ENCODE data around the gene RANBP3L. TPM values are rescaled to one million over a fixed set of nuclear protein-coding genes. Genes with fewer than 3 reads are reported as not detected.

Gene RANBP3L
- total RNA-seq, 2 donors from 2014 or later: 10.7 to 25.5 TPM

DNA sequence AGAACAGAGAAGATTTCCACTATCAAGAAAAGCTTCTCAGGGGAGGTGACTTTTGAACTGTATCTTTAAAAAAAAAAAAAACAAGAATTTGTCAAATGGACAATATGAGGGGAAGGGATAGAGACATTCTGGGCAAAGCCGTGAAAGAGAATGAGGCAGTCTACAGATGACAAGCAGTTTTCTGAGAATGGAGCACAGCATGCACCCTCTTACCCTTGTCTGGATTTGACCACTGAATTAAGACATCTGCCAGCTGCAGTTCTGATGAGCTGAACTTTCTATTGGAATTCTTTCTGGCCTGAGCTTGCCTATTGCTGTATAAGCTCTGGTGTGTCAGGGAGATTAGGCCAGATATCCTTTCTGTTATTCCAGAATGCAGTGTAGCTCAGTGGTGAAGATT lies 10.3 kb upstream of the RANBP3L start:
- no peaks in the 10 kb centered on the region for H3K4me1 ChIP-seq (ENCODE audit: control insufficient read depth in 1 of 2, low read depth in 2 of 2)
- DNase-seq (ENCODE audit: low spot score): no peak
- H3K36me3 ChIP-seq: no peaks in the 10 kb centered on the region
- TF ChIP-seq, protein P1, sequence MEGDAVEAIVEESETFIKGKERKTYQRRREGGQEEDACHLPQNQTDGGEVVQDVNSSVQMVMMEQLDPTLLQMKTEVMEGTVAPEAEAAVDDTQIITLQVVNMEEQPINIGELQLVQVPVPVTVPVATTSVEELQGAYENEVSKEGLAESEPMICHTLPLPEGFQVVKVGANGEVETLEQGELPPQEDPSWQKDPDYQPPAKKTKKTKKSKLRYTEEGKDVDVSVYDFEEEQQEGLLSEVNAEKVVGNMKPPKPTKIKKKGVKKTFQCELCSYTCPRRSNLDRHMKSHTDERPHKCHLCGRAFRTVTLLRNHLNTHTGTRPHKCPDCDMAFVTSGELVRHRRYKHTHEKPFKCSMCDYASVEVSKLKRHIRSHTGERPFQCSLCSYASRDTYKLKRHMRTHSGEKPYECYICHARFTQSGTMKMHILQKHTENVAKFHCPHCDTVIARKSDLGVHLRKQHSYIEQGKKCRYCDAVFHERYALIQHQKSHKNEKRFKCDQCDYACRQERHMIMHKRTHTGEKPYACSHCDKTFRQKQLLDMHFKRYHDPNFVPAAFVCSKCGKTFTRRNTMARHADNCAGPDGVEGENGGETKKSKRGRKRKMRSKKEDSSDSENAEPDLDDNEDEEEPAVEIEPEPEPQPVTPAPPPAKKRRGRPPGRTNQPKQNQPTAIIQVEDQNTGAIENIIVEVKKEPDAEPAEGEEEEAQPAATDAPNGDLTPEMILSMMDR (IDR thresholded peaks at IDR 0.05): no peak
- no peaks in the 10 kb centered on the region for H3K27me3 ChIP-seq (replicated peaks; ENCODE audit: insufficient read depth)
- ATAC-seq (ENCODE audit: insufficient number of reproducible peaks, low FRiP score, low read depth): no peak
- H3K9me3 ChIP-seq: no peaks in the 10 kb centered on the region
- H3K27ac ChIP-seq: no peak overlapping the region
- H3K4me3 ChIP-seq: no peak overlapping the region

DNA sequence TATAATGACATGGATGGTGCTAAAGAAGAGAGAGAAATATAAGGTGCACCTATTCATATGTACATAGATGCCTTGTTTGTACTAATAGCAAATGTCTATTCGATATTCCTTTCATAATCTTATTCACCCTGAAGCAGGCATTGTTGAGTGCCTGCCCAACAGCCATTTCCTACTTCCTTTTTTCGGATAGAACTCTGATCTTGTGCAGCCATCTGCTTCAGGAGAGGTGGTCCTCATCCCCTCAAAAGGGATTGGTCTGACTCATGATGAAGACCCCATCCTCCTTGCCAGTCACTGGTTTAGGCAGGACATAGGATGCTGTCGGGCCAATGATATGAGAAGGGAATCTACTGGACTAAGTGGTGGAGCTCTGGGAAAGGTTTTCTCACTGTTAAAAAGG lies 8.4 kb upstream of the RANBP3L start:
- ATAC-seq (ENCODE audit: insufficient number of reproducible peaks, low FRiP score, low read depth) (no peak), DNase-seq (ENCODE audit: low spot score) (no peak)
- Histone ChIP-seq H3K4me3 (no peak overlapping the region), H3K27me3 (replicated peaks; ENCODE audit: insufficient read depth) (no peaks in the 10 kb centered on the region), H3K4me1 (ENCODE audit: control insufficient read depth in 1 of 2, low read depth in 2 of 2) (peaks cover 0 to 8% of the 10 kb centered on the region in 2 donors), H3K9me3 (no peaks in the 10 kb centered on the region), H3K36me3 (no peaks in the 10 kb centered on the region), H3K27ac (no peak overlapping the region)
- TF ChIP-seq, protein P1 (IDR thresholded peaks at IDR 0.05): no peak

DNA sequence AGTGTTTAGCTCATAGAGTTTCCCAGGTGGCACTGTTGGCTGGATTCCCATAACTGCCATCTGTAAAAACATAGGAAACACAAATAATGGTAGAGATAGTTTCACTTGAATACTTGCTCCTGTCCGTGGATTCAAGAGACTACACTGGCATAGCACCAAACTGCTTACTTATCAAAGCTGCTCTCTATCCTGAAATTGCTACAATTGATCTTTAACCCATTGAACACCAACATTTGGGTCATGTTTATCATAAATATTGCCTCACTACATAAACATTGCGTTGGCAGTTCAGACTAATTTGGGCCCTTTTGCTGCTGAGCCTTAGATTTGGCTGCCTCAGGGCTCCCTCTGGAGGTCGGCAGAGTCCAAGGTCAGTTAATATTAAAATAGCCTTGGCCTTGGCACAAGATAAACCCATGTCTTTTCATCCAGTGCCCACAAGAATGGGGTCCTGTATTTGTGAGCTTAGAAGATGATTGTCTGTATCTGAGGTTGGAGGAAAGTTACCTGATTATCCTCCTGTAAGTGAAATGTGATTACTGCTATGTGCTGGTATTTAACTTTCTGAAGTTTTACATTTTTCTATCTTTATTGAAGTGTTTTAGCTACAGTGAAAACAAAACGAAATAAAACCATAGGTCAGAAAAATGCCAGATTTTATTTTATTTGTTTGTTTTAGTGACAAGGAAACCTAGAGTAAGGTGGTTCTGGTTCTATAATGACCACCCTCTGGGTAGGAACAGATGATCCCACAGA lies 4.0 kb upstream of the RANBP3L start:
- Histone ChIP-seq H3K36me3 (no peaks in the 10 kb centered on the region), H3K9me3 (no peaks in the 10 kb centered on the region), H3K27me3 (replicated peaks; ENCODE audit: insufficient read depth) (no peaks in the 10 kb centered on the region), H3K27ac (no peak overlapping the region), H3K4me1 (ENCODE audit: control insufficient read depth in 1 of 2, low read depth in 2 of 2) (peaks cover 3 to 42% of the 10 kb centered on the region in 2 donors), H3K4me3 (no peak overlapping the region)
- TF ChIP-seq, protein P1 (IDR thresholded peaks at IDR 0.05): peak; percentile 78
- DNase-seq (ENCODE audit: low spot score): no peak
- ATAC-seq (ENCODE audit: insufficient number of reproducible peaks, low FRiP score, low read depth): no peak

DNA sequence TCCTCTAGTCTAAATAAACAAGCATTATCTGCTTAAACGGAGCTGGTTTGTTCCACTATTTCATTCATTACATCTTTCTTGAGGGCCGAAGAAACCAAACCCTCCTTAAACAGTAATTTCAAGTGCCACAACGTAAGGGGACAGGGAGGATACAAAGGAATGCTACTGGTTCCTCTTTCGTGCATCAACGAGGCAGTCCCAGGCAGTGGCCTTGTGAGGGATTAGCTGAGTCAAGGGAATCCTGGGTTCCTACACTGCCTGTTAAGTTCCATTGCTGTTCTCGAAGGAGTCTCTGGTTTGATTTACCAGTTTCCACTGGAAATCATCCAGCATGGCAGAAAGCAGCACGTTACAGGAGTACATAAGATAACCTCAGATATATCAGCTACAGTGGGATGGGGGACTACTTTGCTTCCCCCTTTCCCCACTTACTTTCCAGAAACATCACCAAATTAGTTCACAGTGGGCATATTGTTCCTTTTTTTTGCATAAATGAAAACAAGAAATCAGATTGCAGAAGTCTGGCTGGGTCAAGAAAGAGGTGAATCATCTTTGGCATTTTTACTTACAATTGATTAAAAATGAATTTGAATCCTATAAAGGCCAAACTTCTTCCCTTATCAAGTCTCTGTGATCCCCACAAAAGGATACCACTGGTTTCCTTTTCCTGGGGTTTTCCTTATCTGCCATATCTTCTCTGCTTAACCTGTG lies 2.5 kb upstream of the RANBP3L start:
- H3K4me1 ChIP-seq (ENCODE audit: control insufficient read depth in 1 of 2, low read depth in 2 of 2): peaks cover 3 to 42% of the 10 kb centered on the region in 2 donors
- H3K4me3 ChIP-seq: no peak overlapping the region
- no peaks in the 10 kb centered on the region for H3K9me3 ChIP-seq
- H3K36me3 ChIP-seq: no peaks in the 10 kb centered on the region
- H3K27ac ChIP-seq: peak overlapping the region in 1 of 2 donors; percentile 13
- ATAC-seq (ENCODE audit: insufficient number of reproducible peaks, low FRiP score, low read depth) (no peak), DNase-seq (ENCODE audit: low spot score) (no peak)
- TF ChIP-seq, protein P1 (IDR thresholded peaks at IDR 0.05): no peak
- no peaks in the 10 kb centered on the region for H3K27me3 ChIP-seq (replicated peaks; ENCODE audit: insufficient read depth)

DNA sequence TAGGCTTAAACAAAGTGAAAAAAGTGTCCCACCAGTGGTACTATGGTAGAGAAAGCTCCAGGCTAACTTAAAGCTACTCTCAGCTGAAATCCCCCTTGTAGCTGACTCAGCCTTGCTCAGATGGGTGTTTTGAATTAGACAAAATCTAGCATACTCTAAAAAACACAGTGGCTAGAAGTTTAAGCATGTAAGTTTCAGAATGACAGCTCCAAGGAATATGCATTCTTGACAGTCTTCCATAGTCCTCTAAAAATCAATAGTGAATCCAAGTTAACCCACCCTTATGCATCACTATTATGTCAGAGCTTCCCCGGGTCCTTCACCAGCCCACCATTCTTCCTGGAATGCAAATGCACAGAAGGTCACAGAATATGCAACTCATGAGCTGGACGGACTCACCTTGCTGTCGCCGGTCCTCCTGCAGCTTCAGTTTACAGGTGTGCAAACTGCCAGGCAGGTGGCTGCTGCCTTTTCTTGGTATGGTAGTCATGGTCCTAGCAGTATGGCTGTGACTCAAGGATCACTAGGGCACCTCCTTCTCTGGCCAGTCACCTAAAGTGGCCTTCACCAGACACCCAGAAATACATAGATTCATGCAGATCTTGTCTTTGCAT lies 668 bp downstream of the RANBP3L start:
- TF ChIP-seq, protein P1 (IDR thresholded peaks at IDR 0.05): no peak
- Histone ChIP-seq H3K4me3 (peak overlapping the region; percentile 65), H3K27ac (peak overlapping the region; percentile 75 to 80), H3K27me3 (replicated peaks; ENCODE audit: insufficient read depth) (no peaks in the 10 kb centered on the region), H3K9me3 (no peaks in the 10 kb centered on the region), H3K4me1 (ENCODE audit: control insufficient read depth in 1 of 2, low read depth in 2 of 2) (peaks cover 10 to 55% of the 10 kb centered on the region in 2 donors), H3K36me3 (no peaks in the 10 kb centered on the region)
- ATAC-seq (ENCODE audit: insufficient number of reproducible peaks, low FRiP score, low read depth) (no peak), DNase-seq (ENCODE audit: low spot score) (no peak)
